ENCODE measurements around the gene ASTN2.

DNA sequence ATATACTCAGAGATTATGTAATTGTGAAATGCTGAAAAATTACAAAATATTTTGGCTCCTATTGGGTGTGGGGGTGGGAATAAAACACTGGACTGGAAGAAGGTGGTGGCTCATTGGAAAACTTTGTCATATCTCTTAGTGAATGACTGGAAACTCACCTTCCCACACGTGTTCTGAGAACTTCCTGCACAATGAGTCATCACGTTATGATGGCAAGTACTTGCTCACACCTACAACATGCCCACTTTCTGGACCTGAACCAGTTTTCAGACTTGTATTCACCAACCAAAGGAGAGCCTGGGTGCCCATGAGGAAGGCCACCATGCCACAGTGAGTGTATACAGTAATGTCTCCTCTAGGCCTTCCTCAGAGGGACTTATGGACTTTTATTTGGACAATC is 294.8 kb downstream of the ASTN2 start:
- TF ChIP-seq EP300 (IDR thresholded peaks at IDR 0.05) = no peak
- TF ChIP-seq POLR2AphosphoS5 (IDR thresholded peaks at IDR 0.05) = no peak
- TF ChIP-seq, protein P1, sequence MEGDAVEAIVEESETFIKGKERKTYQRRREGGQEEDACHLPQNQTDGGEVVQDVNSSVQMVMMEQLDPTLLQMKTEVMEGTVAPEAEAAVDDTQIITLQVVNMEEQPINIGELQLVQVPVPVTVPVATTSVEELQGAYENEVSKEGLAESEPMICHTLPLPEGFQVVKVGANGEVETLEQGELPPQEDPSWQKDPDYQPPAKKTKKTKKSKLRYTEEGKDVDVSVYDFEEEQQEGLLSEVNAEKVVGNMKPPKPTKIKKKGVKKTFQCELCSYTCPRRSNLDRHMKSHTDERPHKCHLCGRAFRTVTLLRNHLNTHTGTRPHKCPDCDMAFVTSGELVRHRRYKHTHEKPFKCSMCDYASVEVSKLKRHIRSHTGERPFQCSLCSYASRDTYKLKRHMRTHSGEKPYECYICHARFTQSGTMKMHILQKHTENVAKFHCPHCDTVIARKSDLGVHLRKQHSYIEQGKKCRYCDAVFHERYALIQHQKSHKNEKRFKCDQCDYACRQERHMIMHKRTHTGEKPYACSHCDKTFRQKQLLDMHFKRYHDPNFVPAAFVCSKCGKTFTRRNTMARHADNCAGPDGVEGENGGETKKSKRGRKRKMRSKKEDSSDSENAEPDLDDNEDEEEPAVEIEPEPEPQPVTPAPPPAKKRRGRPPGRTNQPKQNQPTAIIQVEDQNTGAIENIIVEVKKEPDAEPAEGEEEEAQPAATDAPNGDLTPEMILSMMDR (IDR thresholded peaks at IDR 0.05) = no peak
- no peak for TF ChIP-seq POLR2A (IDR thresholded peaks at IDR 0.05)
